Measurements from ENCODE around the gene ABCC6.

ABCC6 gene

DNA sequence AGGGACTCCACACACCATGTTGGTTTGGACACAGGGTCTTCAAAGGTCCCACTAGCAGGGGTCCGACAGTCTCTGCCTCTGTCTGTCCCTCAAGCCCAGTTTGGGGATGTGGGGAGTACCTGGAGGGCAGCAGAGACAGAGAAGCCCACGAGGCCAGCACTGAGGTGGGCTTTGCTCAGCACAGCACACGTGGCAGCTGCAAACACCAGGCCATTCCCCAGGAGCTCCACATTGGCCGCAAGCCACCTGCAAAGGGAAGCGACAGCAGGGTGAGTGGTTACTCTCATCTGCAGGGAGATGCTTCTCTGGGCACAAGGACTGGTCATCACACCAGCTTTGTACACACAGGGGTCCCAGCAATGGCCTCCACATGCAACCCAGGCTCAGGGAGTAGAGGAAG, 62.0 kb downstream of the ABCC6 start:
- H4K20me1 ChIP-seq (ENCODE audit: low read depth, low read length), result no peaks in the 10 kb centered on the region
- H3K4me3 ChIP-seq (ENCODE audit: insufficient read depth, low read length, poor library complexity, severe bottlenecking), result no peak overlapping the region
- no peaks in the 10 kb centered on the region for H3K36me3 ChIP-seq (ENCODE audit: low read length)
- H3K27ac ChIP-seq (ENCODE audit: low read depth, low read length), result no peak overlapping the region
- H3K9me2 ChIP-seq (replicated peaks; ENCODE audit: insufficient read depth, low read length), result no peaks in the 10 kb centered on the region
- no peak overlapping the region for H3K4me2 ChIP-seq (ENCODE audit: low read depth, low read length, poor library complexity, severe bottlenecking)
- no peak overlapping the region for H2AFZ ChIP-seq (ENCODE audit: low read depth, low read length, severe bottlenecking)
- H3K9ac ChIP-seq (ENCODE audit: low read length), result no peak overlapping the region
- no peaks in the 10 kb centered on the region for H3K9me3 ChIP-seq (ENCODE audit: insufficient read depth, low read length)
- H3F3A ChIP-seq (ENCODE audit: insufficient read depth), result no peaks in the 10 kb centered on the region
- no peaks in the 10 kb centered on the region for H3K79me2 ChIP-seq (ENCODE audit: insufficient read depth, low read length)
- no peaks in the 10 kb centered on the region for H3K27me3 ChIP-seq (ENCODE audit: low read length)
- TF ChIP-seq EZH2phosphoT487 (conservative IDR thresholded peaks at IDR 0.05; ENCODE audit: low read length), result no peak
- TF ChIP-seq CTCF (IDR thresholded peaks at IDR 0.05; ENCODE audit: insufficient read depth, low read length, poor library complexity, severe bottlenecking), result no peak

- TF ChIP-seq CTCF (IDR thresholded peaks at IDR 0.05; ENCODE audit: insufficient read depth, low read length, poor library complexity, severe bottlenecking) (no peak), EZH2phosphoT487 (conservative IDR thresholded peaks at IDR 0.05; ENCODE audit: low read length) (no peak)
- H3K9me3 ChIP-seq (ENCODE audit: insufficient read depth, low read length), result no peaks in the 10 kb centered on the region
- no peaks in the 10 kb centered on the region for H3F3A ChIP-seq (ENCODE audit: insufficient read depth)
- H3K27ac ChIP-seq (ENCODE audit: low read depth, low read length), result no peak overlapping the region
- no peaks in the 10 kb centered on the region for H3K27me3 ChIP-seq (ENCODE audit: low read length)
- H4K20me1 ChIP-seq (ENCODE audit: low read depth, low read length), result no peaks in the 10 kb centered on the region
- H3K4me3 ChIP-seq (ENCODE audit: insufficient read depth, low read length, poor library complexity, severe bottlenecking), result no peak overlapping the region
- H3K79me2 ChIP-seq (ENCODE audit: insufficient read depth, low read length), result no peaks in the 10 kb centered on the region
- no peak overlapping the region for H2AFZ ChIP-seq (ENCODE audit: low read depth, low read length, severe bottlenecking)
- H3K36me3 ChIP-seq (ENCODE audit: low read length), result no peaks in the 10 kb centered on the region
- no peaks in the 10 kb centered on the region for H3K9me2 ChIP-seq (replicated peaks; ENCODE audit: insufficient read depth, low read length)
- no peak overlapping the region for H3K4me2 ChIP-seq (ENCODE audit: low read depth, low read length, poor library complexity, severe bottlenecking)
- H3K9ac ChIP-seq (ENCODE audit: low read length), result no peak overlapping the region
Measured at GRCh38 chr16:16159662-16160061, 63.6 kb downstream of the ABCC6 start.

GRCh38 chr16:16158741-16159374, 64.4 kb downstream of the ABCC6 start:
- TF ChIP-seq EZH2phosphoT487 (conservative IDR thresholded peaks at IDR 0.05; ENCODE audit: low read length) (no peak), CTCF (IDR thresholded peaks at IDR 0.05; ENCODE audit: insufficient read depth, low read length, poor library complexity, severe bottlenecking) (no peak)
- H3K4me2 ChIP-seq (ENCODE audit: low read depth, low read length, poor library complexity, severe bottlenecking), result no peak overlapping the region
- H3K27me3 ChIP-seq (ENCODE audit: low read length), result no peaks in the 10 kb centered on the region
- H3K9me2 ChIP-seq (replicated peaks; ENCODE audit: insufficient read depth, low read length), result no peaks in the 10 kb centered on the region
- no peaks in the 10 kb centered on the region for H3K36me3 ChIP-seq (ENCODE audit: low read length)
- H2AFZ ChIP-seq (ENCODE audit: low read depth, low read length, severe bottlenecking), result no peak overlapping the region
- H3K4me3 ChIP-seq (ENCODE audit: insufficient read depth, low read length, poor library complexity, severe bottlenecking), result no peak overlapping the region
- no peaks in the 10 kb centered on the region for H4K20me1 ChIP-seq (ENCODE audit: low read depth, low read length)
- no peaks in the 10 kb centered on the region for H3F3A ChIP-seq (ENCODE audit: insufficient read depth)
- no peaks in the 10 kb centered on the region for H3K79me2 ChIP-seq (ENCODE audit: insufficient read depth, low read length)
- H3K27ac ChIP-seq (ENCODE audit: low read depth, low read length), result no peak overlapping the region
- no peaks in the 10 kb centered on the region for H3K9me3 ChIP-seq (ENCODE audit: insufficient read depth, low read length)
- H3K9ac ChIP-seq (ENCODE audit: low read length), result no peak overlapping the region
